Testis (tissue), 5 donors: ENCODE measurements around the gene HAT1. TPM values are rescaled to one million over a fixed set of nuclear protein-coding genes. Genes with fewer than 3 reads are reported as not detected.
A peak's percentile ranks its signal among the peaks of the same experiment; 100 is the strongest.

Source experiments
- DNase-seq: peaks from one replicate; pipeline ENCODE4 v3.0.0-alpha.2; 2019
- H3K27ac ChIP-seq, 2 donors: fragments of 200-600 bp; sonication (generic); one replicate each; pipeline ENCODE4 v1.5.1; 2019
- H3K27me3 ChIP-seq: fragments of 200-600 bp; sonication (generic); one replicate; pipeline ENCODE4 v1.5.1; 2019
- H3K36me3 ChIP-seq: fragments of 200-600 bp; sonication (generic); one replicate; pipeline ENCODE4 v1.5.1; 2017; ENCODE audit warnings: low read depth; ENCODE audit errors: missing control alignments
- H3K4me1 ChIP-seq: fragments of 200-600 bp; sonication (generic); one replicate; pipeline ENCODE4 v1.5.1; 2019
- H3K4me3 ChIP-seq, 2 donors: fragments of 200-600 bp; sonication (generic); one replicate each; pipeline ENCODE4 v1.5.1; 2017 to 2019
- H3K9me3 ChIP-seq: fragments of 200-600 bp; sonication (generic); one replicate; pipeline ENCODE4 v1.5.1; 2017
- POLR2A ChIP-seq: fragments of 450-650 bp; IDR thresholded peaks from one replicate; pipeline ENCODE4 v1.6.1; 2017; ENCODE audit warnings: antibody characterized with exemption, mild to moderate bottlenecking, moderate library complexity
- WGBS, 2 donors: methylation state at CpG; one replicate each; pipeline ENCODE4 v1.1.5; 2018; 5-methylcytosine and 5-hydroxymethylcytosine counted together
- intact Hi-C: fragments of 100-400 bp; cut with DNase I; formaldehyde crosslinking; loops from one replicate; pipeline ENCODE4 v1.15.1; 2023; ENCODE audit warnings: low total_unique reads
- long read RNA-seq, 2 donors: transcript quantifications; one replicate each; lab custom pipeline, GENCODE V29; 2026
- polyA plus RNA-seq: library from polyadenylated mRNA; stranded (reverse); fragments of 350-450 nt; fragmentation: Illumina TruSeq; extraction: RNeasy Lipid Tissue Mini Kit (QIAGEN cat#74804); gene quantifications from one replicate; pipeline ENCODE4 v1.2.3, GENCODE V29; 2014; ENCODE audit warnings: low read depth, low replicate concordance; ENCODE audit not compliant: insufficient read depth
- total RNA-seq, 2 donors: library from RNA; depleted of rRNA; stranded (reverse); fragments of >200 nt; gene quantifications; one replicate each; pipeline ENCODE4 v1.2.3, GENCODE V29; 2016
- TF ChIP-seq, protein P1 (sequence below), 3 experiments: fragments of 450-650 bp in 2 of 3; fragments of 200-600 bp in 1 of 3; sonication (generic) in 1 of 3; IDR thresholded peaks; one replicate each; pipeline ENCODE4 v1.5.1; 2016 to 2019; ENCODE audit warnings: antibody characterized with exemption in 3 of 3, mild to moderate bottlenecking in 2 of 3, moderate library complexity in 1 of 3

The HAT1 gene, protein sequence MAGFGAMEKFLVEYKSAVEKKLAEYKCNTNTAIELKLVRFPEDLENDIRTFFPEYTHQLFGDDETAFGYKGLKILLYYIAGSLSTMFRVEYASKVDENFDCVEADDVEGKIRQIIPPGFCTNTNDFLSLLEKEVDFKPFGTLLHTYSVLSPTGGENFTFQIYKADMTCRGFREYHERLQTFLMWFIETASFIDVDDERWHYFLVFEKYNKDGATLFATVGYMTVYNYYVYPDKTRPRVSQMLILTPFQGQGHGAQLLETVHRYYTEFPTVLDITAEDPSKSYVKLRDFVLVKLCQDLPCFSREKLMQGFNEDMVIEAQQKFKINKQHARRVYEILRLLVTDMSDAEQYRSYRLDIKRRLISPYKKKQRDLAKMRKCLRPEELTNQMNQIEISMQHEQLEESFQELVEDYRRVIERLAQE
- 10 to 100 TPM; 34.5 to 46.3 TPM for total RNA-seq
- polyA plus RNA-seq, result 38.2 TPM
- long read RNA-seq, donor 1, transcript HAT1-201 (11 exons, 1,626 nt), result major isoform, 21 of 40 reads
- long read RNA-seq, donor 1, partial matches to known transcripts, result 16 of 40 reads
- long read RNA-seq, donor 1, other reads (novel, unspliced or antisense), result 0 of 40 reads
- long read RNA-seq, donor 2, transcript HAT1-201 (11 exons, 1,626 nt), result major isoform, 20 of 28 reads
- long read RNA-seq, donor 2, partial matches to known transcripts, result 6 of 28 reads
- long read RNA-seq, donor 2, other reads (novel, unspliced or antisense), result 0 of 28 reads

DNA sequence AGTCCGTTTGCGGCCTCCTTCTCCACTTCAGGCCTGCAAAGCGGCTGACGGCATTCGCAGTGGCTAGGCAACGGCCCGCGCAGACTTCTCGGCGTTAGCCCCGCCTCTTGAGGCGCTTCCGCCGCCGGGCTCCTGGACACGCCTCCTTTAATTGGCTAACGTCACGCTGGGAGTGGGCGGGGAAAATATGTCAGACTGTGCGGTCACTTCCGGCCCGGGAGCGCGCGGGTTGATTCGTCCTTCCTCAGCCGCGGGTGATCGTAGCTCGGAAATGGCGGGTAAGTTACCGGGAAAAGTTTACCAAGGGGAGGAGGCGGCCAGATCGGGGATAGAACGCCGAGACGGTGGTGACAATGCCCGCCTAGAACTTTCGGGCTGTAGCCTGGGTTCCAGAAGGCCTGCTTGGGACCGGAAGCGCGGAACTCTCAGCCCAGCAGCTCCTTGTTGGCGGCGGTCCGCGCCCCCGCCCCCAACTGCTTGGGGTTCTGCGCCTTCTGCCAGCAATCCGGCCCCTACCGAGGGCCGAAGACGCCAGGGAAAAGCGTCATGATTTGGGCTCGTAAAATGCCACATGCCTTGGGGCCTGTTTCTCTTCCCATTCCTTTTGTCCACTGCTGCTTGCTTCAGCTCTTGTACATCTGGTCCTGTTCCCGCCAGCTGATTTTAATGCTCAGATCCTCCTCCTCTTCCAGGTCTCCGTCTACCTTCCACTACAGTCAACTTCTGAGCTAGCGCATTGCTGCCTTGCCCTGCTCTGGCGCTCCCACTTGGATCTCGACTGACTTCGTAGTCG is at the start of gene HAT1:
Gene HAT1, plus strand, starts transcription at position 232 of the 793 bp plus-strand sequence. Its CDS starts 40 bp downstream, at position 272.
- DNase-seq, result peak; percentile 99
- intact Hi-C loops, result no loop called here

DNA sequence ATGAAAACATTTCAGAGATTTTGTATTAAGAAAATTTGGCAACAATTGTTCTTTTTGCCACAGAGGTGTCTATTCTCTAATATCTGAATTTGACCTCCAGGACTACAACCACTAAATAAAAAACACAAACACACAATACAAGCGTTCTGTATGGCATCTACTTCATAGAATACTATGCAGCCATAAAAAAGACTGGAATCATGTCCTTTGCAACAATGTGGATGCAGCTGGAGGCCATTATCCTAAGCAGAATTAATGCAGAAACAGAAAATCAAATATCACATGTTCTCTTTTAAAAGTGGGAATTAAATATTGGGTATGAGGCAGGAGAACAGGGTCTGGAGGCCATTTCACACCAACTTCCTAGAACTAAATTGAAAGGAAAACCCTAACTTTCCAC is 47.7 kb upstream of the HAT1 start:
- H3K27me3 ChIP-seq, result no peaks in the 10 kb centered on the region
- H3K27ac ChIP-seq, result no peak overlapping the region
- peaks cover 11% of the 10 kb centered on the region for H3K4me1 ChIP-seq
- intact Hi-C loops, result no loop called here
- WGBS, 2 donors, result 46 to 53% methylated on average over 1 of the region's 1 CpG
- TF ChIP-seq POLR2A, result no peak
- TF ChIP-seq, protein P1, sequence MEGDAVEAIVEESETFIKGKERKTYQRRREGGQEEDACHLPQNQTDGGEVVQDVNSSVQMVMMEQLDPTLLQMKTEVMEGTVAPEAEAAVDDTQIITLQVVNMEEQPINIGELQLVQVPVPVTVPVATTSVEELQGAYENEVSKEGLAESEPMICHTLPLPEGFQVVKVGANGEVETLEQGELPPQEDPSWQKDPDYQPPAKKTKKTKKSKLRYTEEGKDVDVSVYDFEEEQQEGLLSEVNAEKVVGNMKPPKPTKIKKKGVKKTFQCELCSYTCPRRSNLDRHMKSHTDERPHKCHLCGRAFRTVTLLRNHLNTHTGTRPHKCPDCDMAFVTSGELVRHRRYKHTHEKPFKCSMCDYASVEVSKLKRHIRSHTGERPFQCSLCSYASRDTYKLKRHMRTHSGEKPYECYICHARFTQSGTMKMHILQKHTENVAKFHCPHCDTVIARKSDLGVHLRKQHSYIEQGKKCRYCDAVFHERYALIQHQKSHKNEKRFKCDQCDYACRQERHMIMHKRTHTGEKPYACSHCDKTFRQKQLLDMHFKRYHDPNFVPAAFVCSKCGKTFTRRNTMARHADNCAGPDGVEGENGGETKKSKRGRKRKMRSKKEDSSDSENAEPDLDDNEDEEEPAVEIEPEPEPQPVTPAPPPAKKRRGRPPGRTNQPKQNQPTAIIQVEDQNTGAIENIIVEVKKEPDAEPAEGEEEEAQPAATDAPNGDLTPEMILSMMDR (IDR thresholded peaks at IDR 0.05), result no peak
- H3K36me3 ChIP-seq, result no peaks in the 10 kb centered on the region
- DNase-seq, result no peak
- H3K4me3 ChIP-seq, result peak overlapping the region in 1 of 2 donors; percentile 22
- H3K9me3 ChIP-seq, result no peaks in the 10 kb centered on the region

More for the DNA sequence above, at the start of gene HAT1:
- TF ChIP-seq, protein P1 (IDR thresholded peaks at IDR 0.05), result no peak
- TF ChIP-seq POLR2A, result no peak
- H3K27me3 ChIP-seq, result no peaks in the 10 kb centered on the region
- H3K9me3 ChIP-seq, result no peaks in the 10 kb centered on the region
- peak within 1 kb of the TSS; percentile 94 to 95 for H3K27ac ChIP-seq
- H3K4me3 ChIP-seq, result peak within 1 kb of the TSS; percentile 76 to 84
- WGBS, 2 donors, result 0% methylated on average over 47 to 57 of the region's 61 CpGs
- peaks cover 10% of the 10 kb centered on the region for H3K4me1 ChIP-seq
- H3K36me3 ChIP-seq, result no peaks in the 10 kb centered on the region

DNA sequence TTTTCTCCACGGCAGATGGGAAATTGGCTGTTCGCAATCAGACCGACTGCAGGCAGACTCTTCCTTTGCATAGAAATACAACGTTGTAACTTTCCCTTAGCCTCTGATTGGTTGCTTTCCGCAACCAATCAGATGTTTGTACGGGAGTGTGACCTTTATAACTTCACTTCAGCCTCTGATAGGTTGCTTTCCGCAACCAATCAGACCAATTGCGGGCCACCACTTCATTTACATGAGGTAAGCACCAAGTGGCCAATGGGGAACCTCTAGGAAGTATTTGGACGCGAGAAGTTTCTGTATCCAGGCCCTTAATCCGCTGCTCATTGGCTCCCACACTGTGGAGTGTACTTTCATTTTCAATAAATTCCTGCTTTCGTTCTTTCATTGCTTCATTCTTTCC is 47.3 kb upstream of the HAT1 start:
- H3K27ac ChIP-seq, result no peak overlapping the region
- peaks cover 11% of the 10 kb centered on the region for H3K4me1 ChIP-seq
- no peaks in the 10 kb centered on the region for H3K27me3 ChIP-seq
- intact Hi-C loops, result no loop called here
- H3K4me3 ChIP-seq, result peak overlapping the region in 1 of 2 donors; percentile 22
- peak; percentile 71 for DNase-seq
- no peaks in the 10 kb centered on the region for H3K9me3 ChIP-seq
- 62 to 85% methylated on average over 12 of the region's 12 CpGs for WGBS, 2 donors
- no peaks in the 10 kb centered on the region for H3K36me3 ChIP-seq
- TF ChIP-seq, protein P1 (IDR thresholded peaks at IDR 0.05), result no peak
- TF ChIP-seq POLR2A, result no peak

DNA sequence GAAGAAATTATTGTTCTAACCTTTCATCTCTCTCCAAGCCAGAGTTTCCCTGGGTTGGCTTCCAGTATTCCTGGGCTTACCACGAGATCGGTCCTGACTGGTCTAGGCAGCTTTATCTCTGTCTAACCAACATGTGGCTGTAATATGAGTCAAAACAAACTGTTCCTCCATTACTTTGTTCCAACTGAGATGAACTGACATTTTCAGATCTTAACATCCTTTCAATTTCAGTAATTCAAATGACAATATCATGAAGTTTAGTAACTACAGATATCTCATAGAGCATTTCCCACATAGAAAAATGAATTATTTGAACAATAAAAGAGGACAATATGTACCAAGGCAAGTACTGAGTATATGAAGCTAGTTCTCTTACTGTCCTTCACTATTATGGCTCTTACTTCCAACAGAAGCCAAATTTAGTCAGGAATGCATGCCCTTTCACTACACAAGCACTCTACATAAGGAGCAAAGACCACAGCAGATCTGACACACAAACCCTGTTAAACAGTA is 43.7 kb upstream of the HAT1 start:
- intact Hi-C loops, result no loop called here
- no peak overlapping the region for H3K4me3 ChIP-seq

More for the DNA sequence above, 43.7 kb upstream of the HAT1 start:
- Histone ChIP-seq H3K9me3 (no peaks in the 10 kb centered on the region), H3K27ac (peak overlapping the region in 1 of 2 donors; percentile 62), H3K27me3 (no peaks in the 10 kb centered on the region), H3K4me1 (peaks cover 11% of the 10 kb centered on the region), H3K36me3 (no peaks in the 10 kb centered on the region)
- peak; percentile 61 for DNase-seq
- WGBS, 2 donors, result 28 to 35% methylated on average over 2 of the region's 2 CpGs
- TF ChIP-seq POLR2A, result no peak
- TF ChIP-seq, protein P1 (IDR thresholded peaks at IDR 0.05), result no peak
